Dermis microvascular lymphatic vessel endothelial cell (primary cell): ENCODE data around the gene KCND1. TPM values are rescaled to one million over a fixed set of nuclear protein-coding genes. Genes with fewer than 3 reads are reported as not detected.

Experiments
- DNase-seq, 2 donors: peaks; one replicate each; pipeline versions ENCODE4 v3.0.0 to v3.0.0-alpha.2; 2010; ENCODE audit warnings: low read depth in 2 of 2
- total RNA-seq: library from RNA; depleted of rRNA; stranded (reverse); fragments of >200 nt; gene quantifications from 2 replicates; pipeline ENCODE4 v1.2.1, GENCODE V29; 2014

The KCND1 gene
- total RNA-seq, 1 donor from 2014 or later, result 0.13 TPM

GRCh38 chrX:48913605-48914366 is 57.9 kb downstream of the KCND1 start:
- no peak for DNase-seq

DNA sequence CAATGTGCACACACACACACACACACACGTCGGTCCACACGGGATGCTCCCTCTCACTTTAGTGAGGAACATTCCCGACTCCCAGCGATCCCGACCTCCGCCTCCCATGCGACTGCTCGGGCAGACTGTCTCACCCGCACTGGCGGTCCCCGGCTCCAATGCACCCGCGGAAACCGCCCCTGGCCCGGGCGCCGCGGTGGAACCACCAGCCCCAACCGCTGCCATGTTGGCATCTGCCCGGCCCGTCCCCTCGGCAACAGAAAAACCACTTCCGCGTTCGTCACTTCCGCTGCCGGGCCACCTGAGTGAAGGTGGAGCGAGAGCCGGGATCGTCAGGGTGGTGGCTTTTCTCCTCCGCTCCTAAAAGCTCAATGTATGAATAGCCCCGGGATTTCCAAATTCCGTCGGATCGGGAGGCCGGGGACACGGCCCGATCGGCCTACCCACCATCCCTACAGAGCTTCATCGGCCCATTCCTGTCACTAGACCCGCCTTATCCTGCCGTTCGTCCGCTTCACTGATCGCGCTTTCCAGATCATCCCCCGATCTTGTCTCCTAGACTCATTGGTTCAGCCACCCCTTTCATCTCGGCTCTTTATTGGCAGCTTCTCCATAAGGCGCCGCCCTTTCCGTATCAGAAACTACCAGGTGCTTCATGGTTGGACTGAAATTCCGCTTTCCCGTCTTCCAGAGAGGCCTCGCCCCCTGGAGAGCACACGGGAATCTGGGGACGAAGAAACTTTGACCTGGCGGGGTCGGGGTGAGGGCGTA is 60.0 kb downstream of the KCND1 start, which contains the start of gene SLC35A2:
SLC35A2 (minus strand) TSS at position 235 of the 771 bp plus-strand sequence; CDS start at position 225, 10 bp downstream.
- peak; percentile 81 to 89 for DNase-seq

Other genes with a start within 250 kb of the KCND1 start
- not detected in 2 replicates for gene GLOD5, start 210.1 kb downstream of the KCND1 start, total RNA-seq
- not detected in 2 replicates for gene GATA1, start 185.3 kb downstream of the KCND1 start, total RNA-seq
- 17.3 and 26.3 TPM in 2 replicates for gene HDAC6, start 169.8 kb downstream of the KCND1 start, total RNA-seq
- not detected in 2 replicates for gene ERAS, start 145.3 kb downstream of the KCND1 start, total RNA-seq
- gene PCSK1N, start 136.2 kb downstream of the KCND1 start, total RNA-seq, result under 0.01 and 0.13 TPM in 2 replicates
- gene TIMM17B, start 74.1 kb downstream of the KCND1 start, total RNA-seq, result 22.2 and 24.9 TPM in 2 replicates
- 53.9 and 60.2 TPM in 2 replicates for gene PQBP1, start 73.9 kb downstream of the KCND1 start, total RNA-seq
- gene SLC35A2, start 60.2 kb downstream of the KCND1 start, total RNA-seq, result 8.1 and 15.9 TPM in 2 replicates
- 3.3 and 3.9 TPM in 2 replicates for gene PIM2, start 52.8 kb downstream of the KCND1 start, total RNA-seq
- 22.1 and 32.1 TPM in 2 replicates for gene OTUD5, start 14.2 kb downstream of the KCND1 start, total RNA-seq
- 10.9 and 15.7 TPM in 2 replicates for gene GRIPAP1, start 30.4 kb upstream of the KCND1 start, total RNA-seq
- gene TFE3, start 71.5 kb upstream of the KCND1 start, total RNA-seq, result 9.5 and 15.6 TPM in 2 replicates
- 0.39 and 1.6 TPM in 2 replicates for gene CCDC120, start 87.2 kb upstream of the KCND1 start, total RNA-seq
- 2.8 and 5.4 TPM in 2 replicates for gene PRAF2, start 102.2 kb upstream of the KCND1 start, total RNA-seq
- gene WDR45, start 108.0 kb upstream of the KCND1 start, total RNA-seq, result 16.0 and 18.7 TPM in 2 replicates
- gene GPKOW, start 151.9 kb upstream of the KCND1 start, total RNA-seq, result 16.8 and 19.1 TPM in 2 replicates
- gene MAGIX, start 190.9 kb upstream of the KCND1 start, total RNA-seq, result 0.39 and 0.51 TPM in 2 replicates
- 12.0 and 12.2 TPM in 2 replicates for gene PLP2, start 200.1 kb upstream of the KCND1 start, total RNA-seq
- 3.0 and 4.4 TPM in 2 replicates for gene PRICKLE3, start 214.5 kb upstream of the KCND1 start, total RNA-seq
- gene SYP, start 228.3 kb upstream of the KCND1 start, total RNA-seq, result 0.13 TPM in 2 replicates